Activated T-cell treated with anti-CD3 and anti-CD28 coated beads, Interleukin-2, amount 50 U/mL, for 4 hours (primary cell): ENCODE measurements around the gene GABBR1. TPM values are rescaled to one million over a fixed set of nuclear protein-coding genes. Genes with fewer than 3 reads are reported as not detected.

Experiments
- ATAC-seq, 2 donors: fragments of 200-7000 bp; cut with Tn5 transposase; one replicate each; pipeline ENCODE4 v1.10.0; 2021
- DNase-seq: peaks from one replicate; pipeline ENCODE4 v3.0.0-alpha.2; 2020
- H3K27me3 Mint-ChIP-seq: one replicate; pipeline ENCODE4 v1.8.0; 2021; ENCODE audit warnings: low read depth, mixed read lengths
- H3K36me3 Mint-ChIP-seq: one replicate; pipeline ENCODE4 v1.8.0; 2022; ENCODE audit warnings: mixed read lengths; ENCODE audit not compliant: insufficient read depth
- H3K4me1 Mint-ChIP-seq: one replicate; pipeline ENCODE4 v1.8.0; 2021; ENCODE audit warnings: low read depth, mixed read lengths
- H3K4me3 Mint-ChIP-seq: one replicate; pipeline ENCODE4 v1.8.0; 2021; ENCODE audit warnings: mild to moderate bottlenecking, moderate library complexity, mixed read lengths
- H3K9me3 Mint-ChIP-seq: one replicate; pipeline ENCODE4 v1.8.0; 2021; ENCODE audit warnings: mixed read lengths
- total RNA-seq, 3 donors: library from RNA; stranded (reverse); gene quantifications; one replicate each; pipeline ENCODE4 v1.2.1, GENCODE V29; 2021

GABBR1 gene
- total RNA-seq, 3 donors from 2014 or later: 4.2 to 5.6 (median 4.7) TPM

GRCh38 chr6:29590218-29590808 lies 42.7 kb downstream of the GABBR1 start:
- H3K4me1 Mint-ChIP-seq: no peaks in the 10 kb centered on the region
- H3K36me3 Mint-ChIP-seq: no peaks in the 10 kb centered on the region
- no peak overlapping the region for H3K4me3 Mint-ChIP-seq
- peaks cover 43% of the 10 kb centered on the region for H3K27me3 Mint-ChIP-seq
- DNase-seq: no peak
- no peaks in the 10 kb centered on the region for H3K9me3 Mint-ChIP-seq
- ATAC-seq: no peak

GRCh38 chr6:29589423-29590048 lies 43.4 kb downstream of the GABBR1 start:
- Mint-ChIP-seq H3K4me3 (no peak overlapping the region), H3K4me1 (no peaks in the 10 kb centered on the region), H3K27me3 (peaks cover 45% of the 10 kb centered on the region), H3K9me3 (no peaks in the 10 kb centered on the region), H3K36me3 (no peaks in the 10 kb centered on the region)
- DNase-seq (peak; percentile 45), ATAC-seq (peak; percentile 52 to 53)

GRCh38 chr6:29584821-29585220 lies 48.2 kb downstream of the GABBR1 start, which contains the start of gene OR2H2:
Gene OR2H2 (plus strand): TSS chr6:29585121. CDS start chr6:29587945, 2,824 bp downstream.
- Mint-ChIP-seq H3K36me3 (no peaks in the 10 kb centered on the region), H3K9me3 (no peaks in the 10 kb centered on the region), H3K4me3 (no peak within 1 kb of the TSS), H3K4me1 (no peaks in the 10 kb centered on the region), H3K27me3 (peaks cover 31% of the 10 kb centered on the region)
- ATAC-seq (no peak), DNase-seq (no peak)

- ATAC-seq: no peak
- Mint-ChIP-seq H3K4me3 (no peak overlapping the region), H3K9me3 (no peaks in the 10 kb centered on the region), H3K36me3 (no peaks in the 10 kb centered on the region), H3K27me3 (peaks cover 37% of the 10 kb centered on the region), H3K4me1 (no peaks in the 10 kb centered on the region)
- DNase-seq: no peak
Measured at GRCh38 chr6:29577544-29577943, 55.4 kb downstream of the GABBR1 start.

- no peak for ATAC-seq
- Mint-ChIP-seq H3K27me3 (peaks cover 45% of the 10 kb centered on the region), H3K9me3 (no peaks in the 10 kb centered on the region), H3K4me1 (no peaks in the 10 kb centered on the region), H3K4me3 (no peak overlapping the region), H3K36me3 (no peaks in the 10 kb centered on the region)
- no peak for DNase-seq
Measured at GRCh38 chr6:29576056-29576455, 56.9 kb downstream of the GABBR1 start.

GRCh38 chr6:29567991-29568390 lies 65.0 kb downstream of the GABBR1 start:
- DNase-seq: no peak

GRCh38 chr6:29567541-29567940 lies 65.4 kb downstream of the GABBR1 start:
- DNase-seq: no peak
- peaks cover 6% of the 10 kb centered on the region for H3K4me1 Mint-ChIP-seq
- no peak overlapping the region for H3K4me3 Mint-ChIP-seq
- no peaks in the 10 kb centered on the region for H3K9me3 Mint-ChIP-seq
- no peak for ATAC-seq
- H3K36me3 Mint-ChIP-seq: no peaks in the 10 kb centered on the region
- peaks cover 61% of the 10 kb centered on the region for H3K27me3 Mint-ChIP-seq

More at GRCh38 chr6:29567991-29568390, 65.0 kb downstream of the GABBR1 start:
- Mint-ChIP-seq H3K27me3 (peaks cover 56% of the 10 kb centered on the region), H3K36me3 (no peaks in the 10 kb centered on the region), H3K4me3 (no peak overlapping the region), H3K4me1 (peaks cover 6% of the 10 kb centered on the region), H3K9me3 (no peaks in the 10 kb centered on the region)
- ATAC-seq: no peak

GRCh38 chr6:29566856-29567255 lies 66.1 kb downstream of the GABBR1 start:
- H3K36me3 Mint-ChIP-seq: no peaks in the 10 kb centered on the region
- no peaks in the 10 kb centered on the region for H3K9me3 Mint-ChIP-seq
- H3K4me1 Mint-ChIP-seq: peaks cover 6% of the 10 kb centered on the region
- DNase-seq (no peak), ATAC-seq (no peak)
- H3K27me3 Mint-ChIP-seq: peaks cover 60% of the 10 kb centered on the region
- H3K4me3 Mint-ChIP-seq: no peak overlapping the region

- H3K4me1 Mint-ChIP-seq: peaks cover 6% of the 10 kb centered on the region
- H3K9me3 Mint-ChIP-seq: no peaks in the 10 kb centered on the region
- DNase-seq (no peak), ATAC-seq (no peak)
- peaks cover 60% of the 10 kb centered on the region for H3K27me3 Mint-ChIP-seq
- no peak overlapping the region for H3K4me3 Mint-ChIP-seq
- H3K36me3 Mint-ChIP-seq: no peaks in the 10 kb centered on the region
Measured at GRCh38 chr6:29564875-29565274, 68.1 kb downstream of the GABBR1 start.

GRCh38 chr6:29563435-29563965 lies 69.5 kb downstream of the GABBR1 start:
- Mint-ChIP-seq H3K36me3 (no peaks in the 10 kb centered on the region), H3K4me1 (peaks cover 6% of the 10 kb centered on the region), H3K9me3 (no peaks in the 10 kb centered on the region), H3K4me3 (no peak overlapping the region), H3K27me3 (peaks cover 68% of the 10 kb centered on the region)
- ATAC-seq (no peak), DNase-seq (no peak)

GRCh38 chr6:29561606-29562181 lies 71.3 kb downstream of the GABBR1 start:
- Mint-ChIP-seq H3K4me1 (peaks cover 6% of the 10 kb centered on the region), H3K36me3 (no peaks in the 10 kb centered on the region), H3K4me3 (no peak overlapping the region), H3K9me3 (no peaks in the 10 kb centered on the region), H3K27me3 (peaks cover 60% of the 10 kb centered on the region)
- DNase-seq (no peak), ATAC-seq (no peak)

GRCh38 chr6:29561091-29561490 lies 71.9 kb downstream of the GABBR1 start:
- no peak for ATAC-seq
- no peak for DNase-seq
- H3K4me1 Mint-ChIP-seq: peaks cover 6% of the 10 kb centered on the region
- peaks cover 62% of the 10 kb centered on the region for H3K27me3 Mint-ChIP-seq
- no peaks in the 10 kb centered on the region for H3K9me3 Mint-ChIP-seq
- no peak overlapping the region for H3K4me3 Mint-ChIP-seq
- H3K36me3 Mint-ChIP-seq: no peaks in the 10 kb centered on the region

GRCh38 chr6:29559524-29560287 lies 73.3 kb downstream of the GABBR1 start, which contains the start of gene UBD:
Gene UBD (minus strand): TSS chr6:29559732. CDS start chr6:29559701, 31 bp downstream.
- DNase-seq: no peak
- no peak for ATAC-seq
- H3K36me3 Mint-ChIP-seq: no peaks in the 10 kb centered on the region
- peaks cover 60% of the 10 kb centered on the region for H3K27me3 Mint-ChIP-seq
- H3K9me3 Mint-ChIP-seq: no peaks in the 10 kb centered on the region
- no peak within 1 kb of the TSS for H3K4me3 Mint-ChIP-seq
- peaks cover 6% of the 10 kb centered on the region for H3K4me1 Mint-ChIP-seq

GRCh38 chr6:29558439-29559079 lies 74.4 kb downstream of the GABBR1 start:
- Mint-ChIP-seq H3K36me3 (no peaks in the 10 kb centered on the region), H3K4me3 (no peak overlapping the region), H3K9me3 (no peaks in the 10 kb centered on the region), H3K27me3 (peaks cover 71% of the 10 kb centered on the region), H3K4me1 (peaks cover 12% of the 10 kb centered on the region)
- no peak for ATAC-seq
- no peak for DNase-seq
